ENCODE results near the gene MARCO. TPM values are rescaled to one million over a fixed set of nuclear protein-coding genes. Genes with fewer than 3 reads are reported as not detected.

MARCO gene
- total RNA-seq, 3 donors from 2014 or later = 6.6 to 58.6 (median 6.9) TPM

GRCh38 chr2:118983915-118984314 is 41.9 kb downstream of the MARCO start:
- Histone ChIP-seq H3K4me1 (no peaks in the 10 kb centered on the region), H3K9me3 (no peaks in the 10 kb centered on the region), H3K27ac (no peak overlapping the region), H3K36me3 (no peaks in the 10 kb centered on the region), H3K4me3 (no peak overlapping the region), H3K27me3 (no peaks in the 10 kb centered on the region)
- intact Hi-C loops (cut with DNase I; ENCODE audit: low total_unique reads) = no loop called here
- no peak for DNase-seq (ENCODE audit: low spot score in 2 of 2)
- TF ChIP-seq POLR2AphosphoS5 (IDR thresholded peaks at IDR 0.05) = no peak
- TF ChIP-seq POLR2A (IDR thresholded peaks at IDR 0.05) = no peak
- no peak for TF ChIP-seq CTCF (IDR thresholded peaks at IDR 0.05)

GRCh38 chr2:118986738-118987137 is 44.7 kb downstream of the MARCO start:
- Histone ChIP-seq H3K4me3 (no peak overlapping the region), H3K27me3 (no peaks in the 10 kb centered on the region), H3K9me3 (no peaks in the 10 kb centered on the region), H3K36me3 (no peaks in the 10 kb centered on the region), H3K4me1 (no peaks in the 10 kb centered on the region), H3K27ac (no peak overlapping the region)
- no peak for TF ChIP-seq CTCF (IDR thresholded peaks at IDR 0.05)
- no peak for TF ChIP-seq POLR2A (IDR thresholded peaks at IDR 0.05)
- no peak for TF ChIP-seq POLR2AphosphoS5 (IDR thresholded peaks at IDR 0.05)
- intact Hi-C loops (cut with DNase I; ENCODE audit: low total_unique reads) = no loop called here
- DNase-seq (ENCODE audit: low spot score in 2 of 2) = no peak

DNA sequence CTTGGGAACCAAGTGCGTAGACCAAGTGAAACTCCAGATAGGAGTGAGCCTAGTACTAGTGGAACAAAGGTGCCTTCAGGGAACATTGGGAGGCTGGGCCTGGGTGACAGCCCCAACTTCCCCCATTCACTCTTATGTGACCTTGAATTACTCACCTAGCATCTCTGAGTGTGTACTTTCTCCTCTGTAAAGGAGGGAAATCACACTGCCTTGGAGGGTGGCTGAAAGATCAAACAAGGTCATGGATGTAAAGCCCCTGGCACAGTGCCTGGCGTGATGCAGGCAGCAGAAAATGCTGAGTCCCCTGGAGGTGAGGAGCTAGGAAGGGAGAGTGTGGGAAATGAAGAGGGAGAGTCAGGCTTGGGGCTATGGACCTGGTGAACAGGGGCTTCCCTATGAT is 45.9 kb downstream of the MARCO start:
- Histone ChIP-seq H3K27ac (no peak overlapping the region), H3K4me3 (no peak overlapping the region), H3K27me3 (no peaks in the 10 kb centered on the region), H3K36me3 (no peaks in the 10 kb centered on the region), H3K4me1 (no peaks in the 10 kb centered on the region), H3K9me3 (no peaks in the 10 kb centered on the region)
- intact Hi-C loops (cut with DNase I; ENCODE audit: low total_unique reads) = no loop called here
- no peak for DNase-seq (ENCODE audit: low spot score in 2 of 2)
- TF ChIP-seq CTCF (IDR thresholded peaks at IDR 0.05) (no peak), POLR2A (IDR thresholded peaks at IDR 0.05) (no peak), POLR2AphosphoS5 (IDR thresholded peaks at IDR 0.05) (no peak)

- no peak for TF ChIP-seq POLR2A (IDR thresholded peaks at IDR 0.05)
- no peak for TF ChIP-seq CTCF (IDR thresholded peaks at IDR 0.05)
- no peak for TF ChIP-seq POLR2AphosphoS5 (IDR thresholded peaks at IDR 0.05)
- Histone ChIP-seq H3K4me3 (no peak overlapping the region), H3K9me3 (no peaks in the 10 kb centered on the region), H3K4me1 (no peaks in the 10 kb centered on the region), H3K27ac (no peak overlapping the region), H3K36me3 (no peaks in the 10 kb centered on the region), H3K27me3 (no peaks in the 10 kb centered on the region)
- intact Hi-C loops (cut with DNase I; ENCODE audit: low total_unique reads) = no loop called here
- no peak for DNase-seq (ENCODE audit: low spot score in 2 of 2)
Observed at GRCh38 chr2:118988706-118989105, 46.7 kb downstream of the MARCO start.

GRCh38 chr2:118989481-118989880 is 47.5 kb downstream of the MARCO start:
- TF ChIP-seq CTCF (IDR thresholded peaks at IDR 0.05) (no peak), POLR2AphosphoS5 (IDR thresholded peaks at IDR 0.05) (no peak), POLR2A (IDR thresholded peaks at IDR 0.05) (no peak)
- Histone ChIP-seq H3K9me3 (no peaks in the 10 kb centered on the region), H3K36me3 (no peaks in the 10 kb centered on the region), H3K27ac (no peak overlapping the region), H3K4me3 (no peak overlapping the region), H3K27me3 (no peaks in the 10 kb centered on the region), H3K4me1 (no peaks in the 10 kb centered on the region)
- DNase-seq (ENCODE audit: low spot score in 2 of 2) = no peak
- intact Hi-C loops (cut with DNase I; ENCODE audit: low total_unique reads) = no loop called here
